CD1c-positive myeloid dendritic cell (primary cell): ENCODE data around the gene DTX4.

Experiments
- DNase-seq: peaks from one replicate; pipeline ENCODE4 v3.0.0-alpha.2; 2016; ENCODE audit errors: extremely low spot score

DTX4 gene

GRCh38 chr11:59218893-59219292 is 47.0 kb downstream of the DTX4 start:
- peak; percentile 63 for DNase-seq

GRCh38 chr11:59219836-59220235 is 47.9 kb downstream of the DTX4 start:
- no peak for DNase-seq

GRCh38 chr11:59221441-59221840 is 49.5 kb downstream of the DTX4 start:
- DNase-seq, result peak; percentile 41

GRCh38 chr11:59222464-59223060 is 50.6 kb downstream of the DTX4 start:
- peak; percentile 95 for DNase-seq

GRCh38 chr11:59223177-59223576 is 51.2 kb downstream of the DTX4 start:
- DNase-seq, result peak; percentile 35

GRCh38 chr11:59223611-59224010 is 51.7 kb downstream of the DTX4 start:
- DNase-seq, result no peak

GRCh38 chr11:59224351-59224928 is 52.5 kb downstream of the DTX4 start:
- DNase-seq, result peak; percentile 86

- no peak for DNase-seq
These were observed 53.1 kb downstream of the DTX4 start for GRCh38 chr11:59225017-59225416.

GRCh38 chr11:59226396-59226795 is 54.5 kb downstream of the DTX4 start:
- DNase-seq, result no peak

- DNase-seq, result no peak
These were observed 68.4 kb downstream of the DTX4 start for GRCh38 chr11:59240322-59240721.

- peak; percentile 45 for DNase-seq
These were observed 71.7 kb downstream of the DTX4 start for GRCh38 chr11:59243633-59244032.

- peak; percentile 67 for DNase-seq
These were observed 75.7 kb downstream of the DTX4 start for GRCh38 chr11:59247531-59248227.

GRCh38 chr11:59249535-59249934 is 77.6 kb downstream of the DTX4 start:
- no peak for DNase-seq

- no peak for DNase-seq
These were observed 81.1 kb downstream of the DTX4 start for GRCh38 chr11:59253001-59253400.

- DNase-seq, result peak; percentile 59
These were observed 82.4 kb downstream of the DTX4 start for GRCh38 chr11:59254286-59254685.

- no peak for DNase-seq
These were observed 83.3 kb downstream of the DTX4 start for GRCh38 chr11:59255281-59255680.
